Common myeloid progenitor, CD34-positive (primary cell): ENCODE data around the gene EPS8L3.
A peak's percentile ranks its signal among the peaks of the same experiment; 100 is the strongest.

Experiments
- CTCF ChIA-PET: fragments of 350-600 bp; sonication (Branson Sonifier 250); formaldehyde crosslinking; loops from one replicate; lab custom pipeline; 2021; ENCODE audit warnings: antibody characterized with exemption; lab: Charles Lee
- POLR2A ChIA-PET: fragments of 350-600 bp; sonication (Branson Sonifier 250); formaldehyde crosslinking; loops from one replicate; lab custom pipeline; 2021; ENCODE audit warnings: antibody characterized with exemption; lab: Charles Lee
- DNase-seq, 3 donors: peaks; one replicate each; pipeline versions ENCODE4 v3.0.0 to v3.0.0-alpha.2; 2013
- H3K27ac ChIP-seq, 2 experiments: 1 replicate in 1 of 2; 2 replicates in 1 of 2; pipeline ENCODE4 v1.7.0; 2013; ENCODE audit warnings: inconsistent platforms in 2 of 2, low read length in 2 of 2, mild to moderate bottlenecking in 2 of 2, low read depth in 1 of 2, moderate library complexity in 1 of 2; ENCODE audit not compliant: severe bottlenecking in 2 of 2, insufficient read depth in 1 of 2, poor library complexity in 1 of 2
- H3K27me3 ChIP-seq, 5 experiments: replicated peaks in 2 of 5; 1 replicate in 3 of 5; 2 replicates in 2 of 5; pipeline versions ENCODE4 v1.6.1 to v1.7.0; 2013; ENCODE audit warnings: low read length in 4 of 5, mild to moderate bottlenecking in 2 of 5, moderate library complexity in 2 of 5, inconsistent platforms in 1 of 5; ENCODE audit not compliant: insufficient read depth in 5 of 5, control insufficient read depth in 4 of 5
- H3K36me3 ChIP-seq, 4 experiments: 1 replicate in 2 of 4; 2 replicates in 2 of 4; pipeline versions ENCODE4 v1.6.1 to v1.7.0; 2013; ENCODE audit warnings: low read length in 3 of 4, control low read depth in 1 of 4, mild to moderate bottlenecking in 1 of 4; ENCODE audit not compliant: control insufficient read depth in 4 of 4, insufficient read depth in 4 of 4
- H3K4me1 ChIP-seq, 4 experiments: 1 replicate in 3 of 4; 2 replicates in 1 of 4; pipeline versions ENCODE4 v1.6.1 to v1.7.1; 2013; ENCODE audit warnings: low read length in 3 of 4, mild to moderate bottlenecking in 3 of 4, control low read depth in 1 of 4, inconsistent platforms in 1 of 4, moderate library complexity in 1 of 4; ENCODE audit not compliant: control insufficient read depth in 4 of 4, insufficient read depth in 4 of 4; ENCODE audit errors: control extremely low read depth in 1 of 4
- H3K4me3 ChIP-seq, 7 experiments: 1 replicate in 4 of 7; 2 replicates in 3 of 7; pipeline versions ENCODE4 v1.5.1 to v1.7.0; 2013; ENCODE audit warnings: mild to moderate bottlenecking in 7 of 7, low read length in 6 of 7, moderate library complexity in 6 of 7, inconsistent platforms in 2 of 7, low read depth in 2 of 7, control low read depth in 1 of 7; ENCODE audit not compliant: insufficient read depth in 4 of 7, control insufficient read depth in 1 of 7; ENCODE audit errors: extremely low read depth in 1 of 7
- H3K9me3 ChIP-seq, 5 experiments: 1 replicate in 4 of 5; 2 replicates in 1 of 5; pipeline versions ENCODE4 v1.6.1 to v1.7.1; 2013; ENCODE audit warnings: low read length in 4 of 5, mild to moderate bottlenecking in 2 of 5, inconsistent platforms in 1 of 5, low read depth in 1 of 5, moderate library complexity in 1 of 5; ENCODE audit not compliant: control insufficient read depth in 4 of 5, insufficient read depth in 2 of 5; ENCODE audit errors: control extremely low read depth in 1 of 5
- WGBS: methylation state at CpG from one replicate; pipeline ENCODE4 v1.1.5; 2013; ENCODE audit not compliant: insufficient coverage; 5-methylcytosine and 5-hydroxymethylcytosine counted together

Gene EPS8L3

DNA sequence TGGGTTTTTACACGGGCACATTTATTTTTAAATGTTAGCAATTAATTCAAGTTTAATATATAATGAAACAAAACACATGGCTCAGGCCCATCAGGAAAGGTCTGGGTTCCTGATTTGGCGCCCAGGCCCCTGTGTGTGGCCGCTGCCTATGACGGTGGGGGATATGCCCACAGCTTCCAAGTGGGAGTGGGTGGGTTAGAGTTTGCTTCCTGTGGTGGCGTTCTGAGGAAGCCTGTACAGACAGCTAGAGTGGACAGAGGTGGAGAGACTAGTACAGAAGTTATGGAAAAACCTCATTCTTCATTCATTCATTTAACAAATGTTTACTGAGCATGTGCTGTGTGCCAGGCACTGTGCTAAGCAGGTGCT lies 22.4 kb upstream of the EPS8L3 start:
- peak in 2 of 3 donors; percentile 20 to 33 for DNase-seq
- ChIA-PET CTCF (interaction anchor here (0.6 to 21.2 kb wide), 12 partner anchors 12 to 244 kb away, joined by 3 to 551 read pairs (median 4); partner anchors contain the start of gene AHCYL1), POLR2A (interaction anchor here (0.8 kb wide), 1 partner anchor 198 kb away, joined by 5 read pairs; the partner anchor contains the start of gene AHCYL1)
- Histone ChIP-seq H3K27ac (no peak overlapping the region), H3K4me1 (peaks cover 11 to 58% (median 48%) of the 10 kb centered on the region in 4 experiments), H3K36me3 (no peaks in the 10 kb centered on the region), H3K27me3 (no peaks in the 10 kb centered on the region), H3K9me3 (peaks cover 0 to under 1% (median 0%) of the 10 kb centered on the region in 5 experiments), H3K4me3 (no peak overlapping the region)
- WGBS = no CpG with 5 or more reads among the region's 5 CpGs

- no peaks in the 10 kb centered on the region for H3K27me3 ChIP-seq
- no peak overlapping the region for H3K4me3 ChIP-seq
- WGBS = 100% methylated on average over 3 of the region's 4 CpGs
- no peaks in the 10 kb centered on the region for H3K36me3 ChIP-seq
- DNase-seq = no peak
- H3K4me1 ChIP-seq = peaks cover 10 to 53% (median 43%) of the 10 kb centered on the region in 4 experiments
- ChIA-PET POLR2A (interaction anchor here (0.8 kb wide), 1 partner anchor 199 kb away, joined by 5 read pairs; the partner anchor contains the start of gene AHCYL1), CTCF (interaction anchor here (0.6 to 21.2 kb wide), 9 partner anchors 11 to 244 kb away, joined by 3 to 551 read pairs (median 4); partner anchors contain the start of gene AHCYL1)
- H3K9me3 ChIP-seq = peaks cover 0 to 2% (median 0%) of the 10 kb centered on the region in 5 experiments
- no peak overlapping the region for H3K27ac ChIP-seq
These were observed 21.9 kb upstream of the EPS8L3 start for GRCh38 chr1:109785446-109786111.

GRCh38 chr1:109784551-109785252 lies 21.0 kb upstream of the EPS8L3 start:
- Histone ChIP-seq H3K27ac (no peak overlapping the region), H3K9me3 (peaks cover 0 to 2% (median 0%) of the 10 kb centered on the region in 5 experiments), H3K4me1 (peaks cover 3 to 44% (median 34%) of the 10 kb centered on the region in 4 experiments), H3K36me3 (no peaks in the 10 kb centered on the region), H3K4me3 (no peak overlapping the region), H3K27me3 (no peaks in the 10 kb centered on the region)
- ChIA-PET CTCF (interaction anchor here (1.2 to 21.2 kb wide), 8 partner anchors 7 to 245 kb away, joined by 3 to 551 read pairs (median 15); partner anchors contain the start of gene AHCYL1), POLR2A (no interaction called here)
- no peak for DNase-seq
- WGBS = 94% methylated on average over 5 of the region's 5 CpGs

DNA sequence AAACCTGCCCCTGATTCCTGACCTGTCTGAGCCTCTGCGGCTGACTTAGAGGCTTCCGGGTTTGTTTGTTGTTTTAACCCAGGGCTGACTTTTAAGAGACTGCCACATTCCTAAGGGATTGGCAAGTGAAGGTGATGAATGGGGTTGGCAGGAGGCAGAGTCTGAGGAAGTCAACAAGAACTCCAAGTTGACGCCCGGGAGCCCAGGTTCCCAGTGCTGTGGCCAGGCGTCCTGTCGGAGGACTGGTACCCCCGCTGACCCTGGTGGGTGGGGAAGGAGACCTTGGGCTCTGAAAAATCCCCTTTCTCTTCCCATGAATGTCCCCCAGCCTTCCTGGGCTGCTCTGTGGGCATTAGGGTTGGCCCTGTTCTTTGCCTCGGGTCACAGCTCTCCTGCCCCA lies 19.7 kb upstream of the EPS8L3 start:
- no peak for DNase-seq
- H3K9me3 ChIP-seq = peaks cover 0 to 2% (median 0%) of the 10 kb centered on the region in 5 experiments
- H3K4me3 ChIP-seq = no peak overlapping the region
- 100% methylated on average over 4 of the region's 8 CpGs for WGBS
- H3K36me3 ChIP-seq = no peaks in the 10 kb centered on the region
- no peaks in the 10 kb centered on the region for H3K27me3 ChIP-seq
- ChIA-PET POLR2A (no interaction called here), CTCF (interaction anchor here (4.2 to 21.2 kb wide), 4 partner anchors 9 to 198 kb away, joined by 26 to 551 read pairs (median 236); partner anchors contain the start of gene AHCYL1)
- no peak overlapping the region for H3K27ac ChIP-seq
- peaks cover under 1 to 32% (median 22%) of the 10 kb centered on the region in 4 experiments for H3K4me1 ChIP-seq

DNA sequence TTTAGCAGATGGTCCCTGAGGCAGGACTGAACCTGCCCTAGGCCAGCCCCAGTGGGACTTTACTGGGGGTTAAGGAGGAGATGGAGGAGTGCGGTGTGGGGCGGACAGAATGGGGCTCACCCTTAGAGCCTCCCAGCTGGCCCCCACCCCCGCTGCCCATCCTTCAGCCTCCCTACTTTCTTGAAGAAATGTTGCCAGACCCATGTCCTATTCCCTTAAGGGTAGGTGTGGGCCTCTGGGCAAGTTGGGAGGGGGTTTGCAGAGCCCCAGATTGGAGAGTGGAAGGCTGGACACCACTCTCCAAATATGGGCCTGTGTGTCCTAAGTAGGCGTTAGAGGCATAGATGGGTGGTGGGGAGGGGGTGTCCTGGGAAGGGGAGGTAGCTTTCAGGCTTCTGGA lies 19.2 kb upstream of the EPS8L3 start:
- CTCF ChIA-PET = interaction anchor here (4.2 to 21.2 kb wide), 4 partner anchors 8 to 199 kb away, joined by 26 to 551 read pairs (median 236); partner anchors contain the start of gene AHCYL1
- 95% methylated on average over 3 of the region's 4 CpGs for WGBS
- peaks cover 0 to 27% (median 17%) of the 10 kb centered on the region in 4 experiments for H3K4me1 ChIP-seq
- POLR2A ChIA-PET = no interaction called here
- H3K27me3 ChIP-seq = no peaks in the 10 kb centered on the region
- no peak overlapping the region for H3K27ac ChIP-seq
- no peak for DNase-seq
- no peak overlapping the region for H3K4me3 ChIP-seq
- H3K36me3 ChIP-seq = no peaks in the 10 kb centered on the region
- peaks cover 0 to 2% (median 0%) of the 10 kb centered on the region in 5 experiments for H3K9me3 ChIP-seq

DNA sequence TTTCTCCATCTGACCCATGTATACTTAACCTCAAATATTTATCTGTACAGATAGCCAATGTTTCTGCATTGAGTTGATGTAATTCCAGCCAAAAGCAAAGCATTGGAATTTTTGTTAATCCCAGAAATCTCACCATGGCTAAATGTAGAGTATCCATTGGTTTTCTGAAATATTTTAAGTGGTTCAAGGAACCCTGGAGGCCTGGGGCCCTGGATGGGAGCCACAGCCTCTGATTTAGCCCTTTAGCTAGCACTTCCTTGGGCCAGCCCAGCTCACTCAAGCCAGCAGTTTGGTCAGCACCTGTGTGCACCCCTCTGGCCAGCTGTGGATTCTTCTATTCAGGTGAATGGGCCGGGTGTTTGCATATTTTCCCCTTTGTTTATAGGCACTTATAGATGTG lies 18.8 kb upstream of the EPS8L3 start:
- ChIA-PET CTCF (interaction anchor here (4.2 to 21.2 kb wide), 4 partner anchors 8 to 199 kb away, joined by 26 to 551 read pairs (median 236); partner anchors contain the start of gene AHCYL1), POLR2A (no interaction called here)
- WGBS = 100% methylated on average over 1 of the region's 1 CpG
- DNase-seq = no peak
- H3K4me3 ChIP-seq = no peak overlapping the region
- H3K36me3 ChIP-seq = no peaks in the 10 kb centered on the region
- H3K9me3 ChIP-seq = peaks cover 0 to 2% (median 0%) of the 10 kb centered on the region in 5 experiments
- peaks cover 0 to 23% (median 15%) of the 10 kb centered on the region in 4 experiments for H3K4me1 ChIP-seq
- no peak overlapping the region for H3K27ac ChIP-seq
- no peaks in the 10 kb centered on the region for H3K27me3 ChIP-seq
